Vagina (tissue), 2 donors: ENCODE measurements around the gene QRICH2.

Experiments
- POLR2A ChIP-seq, 2 donors: fragments of 450-650 bp; IDR thresholded peaks; one replicate each; pipeline ENCODE4 v1.6.1; 2017; ENCODE audit warnings: antibody characterized with exemption in 2 of 2, mild to moderate bottlenecking in 2 of 2, moderate library complexity in 2 of 2
- POLR2AphosphoS5 ChIP-seq, 2 donors: sonication (generic); formaldehyde crosslinking; IDR thresholded peaks; one replicate each; pipeline ENCODE4 v1.9.0; 2017; ENCODE audit warnings: antibody characterized with exemption in 2 of 2, mild to moderate bottlenecking in 2 of 2, low read depth in 1 of 2; ENCODE audit not compliant: insufficient read depth in 1 of 2
- TF ChIP-seq, protein P1 (sequence below), 3 experiments: fragments of 450-650 bp in 2 of 3; fragments of 200-600 bp in 1 of 3; sonication (generic) in 1 of 3; IDR thresholded peaks; one replicate each; pipeline ENCODE4 v1.5.1; 2017 to 2019; ENCODE audit warnings: antibody characterized with exemption in 3 of 3, mild to moderate bottlenecking in 2 of 3, moderate library complexity in 2 of 3

DNA sequence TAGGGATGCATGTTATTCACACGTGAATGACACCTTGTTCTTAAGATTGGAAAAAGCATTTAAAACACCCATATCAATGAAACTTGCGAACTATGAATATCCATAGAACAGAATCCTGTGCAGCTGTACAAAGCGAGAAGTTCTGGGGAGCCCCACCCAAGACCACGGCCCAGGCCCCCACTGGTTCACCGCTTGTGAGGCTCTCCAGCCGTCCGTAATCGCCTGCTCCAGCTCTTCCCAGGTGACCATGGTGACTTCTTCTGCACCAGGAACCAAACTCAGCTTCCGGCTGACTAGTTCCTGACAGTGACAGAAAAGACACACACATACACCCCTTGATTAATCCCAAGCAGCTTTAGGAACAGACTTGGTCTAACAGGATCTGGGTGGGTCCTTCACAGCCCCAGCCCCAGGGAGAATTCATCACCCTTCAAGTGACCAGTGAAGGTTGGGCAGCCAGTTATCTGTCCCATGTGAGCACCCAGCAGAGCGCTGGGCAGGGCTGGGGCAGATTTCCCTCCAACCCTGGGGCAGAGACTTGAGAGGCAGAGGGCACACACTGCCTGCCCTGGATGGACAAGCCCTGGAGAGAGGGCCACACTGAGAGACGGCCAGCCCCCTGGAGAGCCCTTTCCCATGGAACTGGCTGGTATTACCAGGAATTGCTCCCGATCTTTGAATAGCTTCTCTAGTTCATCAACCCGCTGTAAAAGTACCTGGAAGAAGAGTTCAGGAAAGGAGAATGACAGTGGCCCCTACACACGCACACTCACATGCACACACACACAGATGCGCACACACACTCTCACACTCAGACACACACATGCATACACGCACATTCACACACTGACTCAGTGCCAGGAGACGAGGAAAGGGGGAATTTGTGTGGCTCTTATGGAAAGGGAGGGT, 3.6 kb downstream of the QRICH2 start:
- TF ChIP-seq, protein P1, sequence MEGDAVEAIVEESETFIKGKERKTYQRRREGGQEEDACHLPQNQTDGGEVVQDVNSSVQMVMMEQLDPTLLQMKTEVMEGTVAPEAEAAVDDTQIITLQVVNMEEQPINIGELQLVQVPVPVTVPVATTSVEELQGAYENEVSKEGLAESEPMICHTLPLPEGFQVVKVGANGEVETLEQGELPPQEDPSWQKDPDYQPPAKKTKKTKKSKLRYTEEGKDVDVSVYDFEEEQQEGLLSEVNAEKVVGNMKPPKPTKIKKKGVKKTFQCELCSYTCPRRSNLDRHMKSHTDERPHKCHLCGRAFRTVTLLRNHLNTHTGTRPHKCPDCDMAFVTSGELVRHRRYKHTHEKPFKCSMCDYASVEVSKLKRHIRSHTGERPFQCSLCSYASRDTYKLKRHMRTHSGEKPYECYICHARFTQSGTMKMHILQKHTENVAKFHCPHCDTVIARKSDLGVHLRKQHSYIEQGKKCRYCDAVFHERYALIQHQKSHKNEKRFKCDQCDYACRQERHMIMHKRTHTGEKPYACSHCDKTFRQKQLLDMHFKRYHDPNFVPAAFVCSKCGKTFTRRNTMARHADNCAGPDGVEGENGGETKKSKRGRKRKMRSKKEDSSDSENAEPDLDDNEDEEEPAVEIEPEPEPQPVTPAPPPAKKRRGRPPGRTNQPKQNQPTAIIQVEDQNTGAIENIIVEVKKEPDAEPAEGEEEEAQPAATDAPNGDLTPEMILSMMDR (IDR thresholded peaks at IDR 0.05) = no peak
- TF ChIP-seq POLR2A (IDR thresholded peaks at IDR 0.05) (no peak), POLR2AphosphoS5 (IDR thresholded peaks at IDR 0.05; ENCODE audit: insufficient read depth in 1 of 2, low read depth in 1 of 2) (no peak)
